ENCODE data around the gene B4GALT4.

Gene B4GALT4

GRCh38 chr3:119227070-119227850 is 13.4 kb downstream of the B4GALT4 start:
- TF ChIP-seq CTCF (IDR thresholded peaks at IDR 0.05; ENCODE audit: low read depth, low read length), result no peak

DNA sequence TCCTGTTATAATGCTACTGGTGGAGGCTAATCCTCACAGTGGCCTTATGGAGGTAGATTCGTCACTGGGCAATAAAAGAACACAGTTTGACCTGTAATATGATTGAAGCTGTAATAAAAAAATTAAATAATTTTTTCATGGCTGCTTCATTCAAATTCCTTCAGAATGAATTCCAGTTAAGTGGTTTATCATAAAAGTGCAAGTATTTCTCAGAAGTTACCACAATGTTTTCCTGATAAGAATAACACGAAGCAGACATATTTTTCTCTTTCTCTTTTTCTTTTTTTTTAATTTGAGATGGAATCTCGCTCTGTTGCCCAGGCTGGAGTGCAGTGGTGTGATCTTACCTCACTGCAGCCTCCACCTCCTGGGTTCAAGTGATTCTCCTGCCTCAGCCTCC is 15.6 kb downstream of the B4GALT4 start:
- no peak for TF ChIP-seq CTCF (IDR thresholded peaks at IDR 0.05; ENCODE audit: low read depth, low read length)
- H3K4me3 ChIP-seq (ENCODE audit: low read depth, low read length), result no peak overlapping the region

More at GRCh38 chr3:119227070-119227850, 13.4 kb downstream of the B4GALT4 start:
- H3K4me3 ChIP-seq (ENCODE audit: low read depth, low read length), result no peak overlapping the region

DNA sequence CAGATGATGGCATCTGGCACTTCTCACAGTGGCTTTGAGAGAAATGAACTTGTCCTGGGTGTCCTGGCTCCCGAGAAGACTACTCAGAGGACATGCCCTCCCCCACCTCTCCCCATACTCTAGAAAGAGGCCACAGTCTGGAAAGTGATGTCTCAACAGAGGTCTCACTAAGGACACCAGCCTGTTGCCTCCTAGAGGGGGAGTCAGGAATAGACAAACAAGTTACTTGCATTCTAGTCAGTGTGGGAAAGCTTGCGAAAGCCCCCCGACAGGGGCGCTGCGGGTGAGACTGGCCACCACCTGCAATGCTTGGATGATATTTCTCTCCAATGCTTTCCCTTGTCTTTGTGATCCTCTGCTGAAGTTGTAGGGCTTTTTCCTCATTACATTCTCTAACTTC is 17.2 kb downstream of the B4GALT4 start:
- no peak overlapping the region for H3K4me3 ChIP-seq (ENCODE audit: low read depth, low read length)
- TF ChIP-seq CTCF (IDR thresholded peaks at IDR 0.05; ENCODE audit: low read depth, low read length), result no peak

DNA sequence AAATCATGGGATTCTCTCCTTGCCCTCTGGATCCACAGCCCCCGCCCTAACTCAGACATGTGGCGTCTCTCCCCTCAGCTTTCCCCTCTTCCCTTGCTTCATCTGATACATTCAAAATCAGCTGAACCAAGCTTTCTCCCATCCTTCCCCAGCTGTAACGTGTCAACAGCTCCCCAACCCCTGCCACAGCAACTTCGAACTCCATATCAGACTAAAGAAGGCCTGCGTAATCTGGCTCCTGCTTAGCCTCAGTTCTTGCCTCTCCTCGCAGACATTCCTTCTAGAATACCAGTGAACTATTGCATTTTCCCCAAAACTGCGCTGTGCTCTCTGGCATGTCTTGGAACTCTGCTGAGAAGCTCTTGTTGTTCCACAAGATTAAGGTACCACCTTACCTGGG is 18.3 kb downstream of the B4GALT4 start:
- no peak for TF ChIP-seq CTCF (IDR thresholded peaks at IDR 0.05; ENCODE audit: low read depth, low read length)
- no peak overlapping the region for H3K4me3 ChIP-seq (ENCODE audit: low read depth, low read length)

DNA sequence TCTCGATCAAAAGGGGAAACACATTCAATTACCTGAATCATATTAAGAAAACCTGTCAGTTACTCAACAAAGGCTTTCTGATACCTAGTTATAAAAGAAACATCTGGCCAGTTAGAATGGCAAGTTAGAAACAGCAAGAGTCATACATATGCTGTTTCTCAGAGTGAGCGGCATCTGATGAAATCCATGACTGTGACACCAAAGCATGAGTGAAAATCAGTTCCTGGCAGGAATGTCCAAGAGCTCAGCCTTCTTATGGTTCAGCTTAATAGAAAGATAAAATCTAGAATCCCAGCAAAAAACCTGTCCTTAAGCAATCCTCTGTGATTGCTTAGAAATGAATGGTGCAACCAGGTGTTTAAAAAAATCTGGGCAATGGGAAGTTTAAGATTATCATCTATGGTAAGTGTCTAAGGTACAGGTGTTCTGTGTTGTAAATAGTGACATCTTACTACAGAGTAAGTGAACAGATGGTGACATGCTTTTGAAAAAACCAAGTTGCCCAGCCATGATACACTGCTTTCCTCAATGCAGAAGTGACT is 18.8 kb downstream of the B4GALT4 start:
- no peak overlapping the region for H3K4me3 ChIP-seq (ENCODE audit: low read depth, low read length)
- no peak for TF ChIP-seq CTCF (IDR thresholded peaks at IDR 0.05; ENCODE audit: low read depth, low read length)

GRCh38 chr3:119220970-119221667 is 19.6 kb downstream of the B4GALT4 start:
- TF ChIP-seq CTCF (IDR thresholded peaks at IDR 0.05; ENCODE audit: low read depth, low read length), result no peak
- H3K4me3 ChIP-seq (ENCODE audit: low read depth, low read length), result no peak overlapping the region

DNA sequence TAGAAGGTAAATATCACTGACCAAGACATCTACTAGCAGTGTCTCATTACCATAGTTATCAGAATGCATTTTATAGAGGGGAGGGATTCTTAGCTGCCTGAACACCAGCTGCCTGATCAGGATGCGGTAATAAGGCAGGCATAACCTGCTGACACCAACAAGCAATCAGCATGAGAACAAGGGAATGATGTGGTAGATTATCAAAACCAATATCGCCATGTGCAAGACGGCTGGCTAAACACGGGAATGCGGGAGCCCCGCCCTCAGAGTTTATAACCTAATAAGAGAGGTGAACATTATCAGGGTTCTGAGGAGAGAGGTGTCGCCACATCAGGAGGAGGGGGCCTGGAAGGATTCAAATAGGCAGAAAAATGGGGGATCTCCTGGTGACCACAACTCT is 20.5 kb downstream of the B4GALT4 start:
- TF ChIP-seq CTCF (IDR thresholded peaks at IDR 0.05; ENCODE audit: low read depth, low read length), result no peak
- no peak overlapping the region for H3K4me3 ChIP-seq (ENCODE audit: low read depth, low read length)
